BJ (cell line): Measurements from ENCODE around the gene PASK. TPM values are rescaled to one million over a fixed set of nuclear protein-coding genes. Genes with fewer than 3 reads are reported as not detected.

Source experiments
- CTCF ChIA-PET: fragments of 350-600 bp; formaldehyde crosslinking; extraction: SDS; loops from one replicate; lab custom pipeline; 2021; ENCODE audit warnings: antibody characterized with exemption, inconsistent platforms; lab: Yijun Ruan, JAX
- POLR2A ChIA-PET: fragments of 300-600 bp; sonication (Branson Sonifier 250); formaldehyde crosslinking; extraction: SDS; loops from one replicate; lab custom pipeline; 2021; ENCODE audit warnings: antibody characterized with exemption; lab: Charles Lee
- DNase-seq: peaks from one replicate; pipeline ENCODE4 v3.0.0-alpha.2; 2011; ENCODE audit warnings: low read depth
- H3K27me3 ChIP-seq: 2 replicates; pipeline ENCODE4 v1.6.0; 2011; ENCODE audit warnings: low read length; ENCODE audit not compliant: control insufficient read depth, insufficient read depth
- H3K36me3 ChIP-seq: 2 replicates; pipeline ENCODE4 v1.5.1; 2011; ENCODE audit warnings: low read length; ENCODE audit not compliant: control insufficient read depth, insufficient read depth
- H3K4me3 ChIP-seq: 2 replicates; pipeline ENCODE4 v1.5.1; 2011; ENCODE audit warnings: low read depth, mild to moderate bottlenecking, control low read depth, low read length
- polyA plus RNA-seq: library from polyadenylated mRNA; depleted of rRNA; stranded (reverse); fragments of >200 nt; gene quantifications from 2 replicates; pipeline ENCODE4 v1.2.3, GENCODE V29; 2011
- TF ChIP-seq, protein P1 (sequence below): IDR thresholded peaks from 2 replicates; pipeline ENCODE4 v1.5.1; 2011; ENCODE audit warnings: low read depth, mild to moderate bottlenecking, control low read depth, inconsistent platforms, low read length, moderate library complexity; ENCODE audit not compliant: insufficient read depth

PASK gene
- polyA plus RNA-seq, 1 experiment = 3.4 TPM

DNA sequence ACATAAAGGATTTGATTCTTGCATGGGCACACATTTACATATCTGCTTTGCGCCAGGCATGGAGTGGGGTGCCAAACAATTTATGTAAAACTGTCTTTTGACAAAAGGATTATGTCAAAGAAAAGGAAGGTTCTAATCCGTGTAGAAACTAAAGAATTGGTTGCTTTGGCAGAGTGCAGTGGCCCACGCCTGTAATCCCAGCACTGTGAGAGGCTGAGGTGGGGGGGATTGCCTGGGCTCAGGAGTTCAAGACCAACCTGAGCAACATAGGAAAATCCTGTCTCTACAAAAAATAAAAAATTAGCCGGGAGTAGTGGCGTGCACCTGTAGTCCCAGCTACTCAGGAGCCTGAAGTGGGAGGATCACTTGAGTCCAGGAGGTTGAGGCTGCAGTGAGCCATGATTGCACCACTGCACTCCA is 46.1 kb downstream of the PASK start:
- peaks cover 6% of the 10 kb centered on the region; the same call in 1 of the 2 replicates for H3K36me3 ChIP-seq
- ChIA-PET CTCF (no interaction called here), POLR2A (no interaction called here)
- TF ChIP-seq, protein P1, sequence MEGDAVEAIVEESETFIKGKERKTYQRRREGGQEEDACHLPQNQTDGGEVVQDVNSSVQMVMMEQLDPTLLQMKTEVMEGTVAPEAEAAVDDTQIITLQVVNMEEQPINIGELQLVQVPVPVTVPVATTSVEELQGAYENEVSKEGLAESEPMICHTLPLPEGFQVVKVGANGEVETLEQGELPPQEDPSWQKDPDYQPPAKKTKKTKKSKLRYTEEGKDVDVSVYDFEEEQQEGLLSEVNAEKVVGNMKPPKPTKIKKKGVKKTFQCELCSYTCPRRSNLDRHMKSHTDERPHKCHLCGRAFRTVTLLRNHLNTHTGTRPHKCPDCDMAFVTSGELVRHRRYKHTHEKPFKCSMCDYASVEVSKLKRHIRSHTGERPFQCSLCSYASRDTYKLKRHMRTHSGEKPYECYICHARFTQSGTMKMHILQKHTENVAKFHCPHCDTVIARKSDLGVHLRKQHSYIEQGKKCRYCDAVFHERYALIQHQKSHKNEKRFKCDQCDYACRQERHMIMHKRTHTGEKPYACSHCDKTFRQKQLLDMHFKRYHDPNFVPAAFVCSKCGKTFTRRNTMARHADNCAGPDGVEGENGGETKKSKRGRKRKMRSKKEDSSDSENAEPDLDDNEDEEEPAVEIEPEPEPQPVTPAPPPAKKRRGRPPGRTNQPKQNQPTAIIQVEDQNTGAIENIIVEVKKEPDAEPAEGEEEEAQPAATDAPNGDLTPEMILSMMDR = no peak
- H3K4me3 ChIP-seq = peak overlapping the region; percentile 94
- no peak for DNase-seq
- no peaks in the 10 kb centered on the region for H3K27me3 ChIP-seq

DNA sequence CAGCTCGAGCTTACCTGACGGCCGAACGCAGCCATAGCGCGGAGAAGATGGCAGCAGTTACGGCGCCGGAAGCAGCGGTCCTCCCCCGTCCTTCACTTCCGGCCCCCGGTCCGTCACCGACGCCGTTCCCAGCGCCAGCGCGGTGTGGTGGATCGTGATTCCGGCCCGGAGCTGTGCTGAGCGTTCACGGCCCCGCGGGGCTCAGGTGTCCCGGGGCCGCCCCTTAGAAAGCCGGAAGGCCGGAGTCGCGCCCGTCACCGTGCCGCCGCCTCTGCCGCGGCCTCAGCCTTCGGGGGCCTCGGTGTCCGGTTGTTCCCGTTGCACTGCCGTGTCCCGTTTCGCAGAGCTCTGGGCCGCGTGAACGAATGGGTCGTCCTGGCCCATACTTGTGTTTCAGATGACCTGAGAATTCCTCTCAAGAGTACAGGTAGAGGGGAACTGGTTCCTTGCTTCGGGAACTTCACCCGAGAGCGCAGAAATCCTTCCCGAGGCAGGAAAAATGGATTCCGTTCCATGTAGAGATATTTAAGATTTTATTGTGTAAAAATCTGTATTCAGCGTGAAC is 47.0 kb downstream of the PASK start, which contains the start of gene MTERF4:
MTERF4 (minus strand) TSS at position 49 of the 565 bp plus-strand sequence; CDS start at position 35, 14 bp downstream.
- peak; percentile 27 for DNase-seq
- ChIA-PET POLR2A (no interaction called here), CTCF (interaction anchor here (0.9 to 1.4 kb wide), 2 partner anchors 24 to 188 kb away, joined by 3 to 4 read pairs; no protein-coding TSS in a partner anchor)
- Histone ChIP-seq H3K4me3 (peak within 1 kb of the TSS; percentile 94), H3K36me3 (peaks cover 8% of the 10 kb centered on the region; the same call in 1 of the 2 replicates), H3K27me3 (no peaks in the 10 kb centered on the region)
- TF ChIP-seq, protein P1 = no peak

DNA sequence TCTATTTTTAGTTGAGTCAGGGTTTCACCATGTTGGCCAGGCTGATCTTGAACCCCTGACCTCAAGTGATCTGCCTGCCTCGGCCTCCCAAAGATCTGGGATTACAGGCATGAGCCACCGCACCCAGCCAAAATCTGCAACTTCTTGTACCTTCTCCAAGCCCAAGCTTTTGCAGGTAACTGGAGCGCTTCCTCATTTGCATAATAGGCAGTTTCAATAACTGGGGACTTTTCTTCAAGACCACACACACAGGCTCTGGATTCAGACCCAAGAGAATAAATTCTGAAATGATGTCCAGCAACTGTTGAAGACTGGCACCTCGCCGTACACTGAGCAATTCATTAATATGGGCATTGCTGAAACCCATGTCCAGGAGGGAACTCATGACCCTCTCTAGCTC is 50.0 kb downstream of the PASK start:
- ChIA-PET POLR2A (no interaction called here), CTCF (no interaction called here)
- Histone ChIP-seq H3K36me3 (peaks cover 15% of the 10 kb centered on the region), H3K27me3 (no peaks in the 10 kb centered on the region), H3K4me3 (no peak overlapping the region)
- DNase-seq = no peak
- TF ChIP-seq, protein P1 = no peak

DNA sequence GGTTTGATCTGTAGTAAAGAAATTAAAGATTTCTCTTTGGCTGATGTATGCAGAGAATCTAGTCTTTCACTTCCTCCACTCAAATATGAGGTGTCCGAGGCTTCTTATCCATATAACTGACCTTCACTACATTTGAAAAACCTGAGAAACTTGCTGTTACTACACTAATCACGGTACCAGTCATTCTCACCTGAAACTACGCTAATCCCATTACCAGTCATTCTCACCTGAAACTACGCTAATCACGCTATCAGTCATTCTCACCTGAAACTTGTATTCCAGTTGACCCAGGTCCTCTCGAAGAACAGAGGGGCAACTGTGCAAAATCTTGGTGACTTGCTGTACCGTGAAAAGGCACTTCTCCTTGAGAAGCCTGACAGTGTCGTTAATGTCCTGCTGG is 52.3 kb downstream of the PASK start:
- ChIA-PET POLR2A (no interaction called here), CTCF (no interaction called here)
- Histone ChIP-seq H3K4me3 (no peak overlapping the region), H3K36me3 (peaks cover 19% of the 10 kb centered on the region), H3K27me3 (no peaks in the 10 kb centered on the region)
- DNase-seq = no peak
- TF ChIP-seq, protein P1 = no peak

DNA sequence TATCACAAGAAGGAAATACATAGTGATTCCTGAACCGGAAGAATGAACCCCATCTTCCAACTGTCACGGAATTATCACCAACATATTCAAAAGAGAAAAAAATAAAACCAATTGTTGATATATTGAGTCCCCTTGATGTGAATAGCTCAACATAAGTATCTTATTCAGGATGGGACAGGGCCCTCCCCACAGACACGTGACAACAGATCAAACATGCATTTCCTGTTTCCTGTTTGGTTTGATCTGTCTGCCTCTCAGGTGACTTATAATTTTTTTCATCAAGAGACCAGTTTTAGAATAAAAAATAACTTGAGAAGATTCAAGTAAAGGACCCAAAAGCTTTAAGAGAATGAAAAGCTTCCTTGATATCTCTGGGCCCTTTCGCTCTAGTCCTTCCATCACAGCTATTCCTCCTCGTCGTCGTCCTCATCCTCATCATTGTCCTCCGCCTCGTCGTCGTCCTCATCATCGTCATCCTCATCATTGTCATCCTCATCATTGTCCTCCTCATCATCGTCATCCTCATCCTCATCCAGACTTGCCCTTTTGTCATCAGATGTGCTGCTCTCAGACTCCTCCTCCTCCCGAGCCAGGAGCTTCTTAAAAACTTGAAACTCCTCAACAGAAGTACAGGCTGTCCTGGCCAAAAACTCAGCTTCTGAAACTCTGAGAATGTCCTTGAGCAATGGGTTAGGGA is 53.5 kb downstream of the PASK start:
- H3K4me3 ChIP-seq = no peak overlapping the region
- H3K27me3 ChIP-seq = no peaks in the 10 kb centered on the region
- peaks cover 28% of the 10 kb centered on the region for H3K36me3 ChIP-seq
- CTCF ChIA-PET = interaction anchor here (1.4 kb wide), 1 partner anchor 18 kb away, joined by 10 read pairs; no protein-coding TSS in a partner anchor
- TF ChIP-seq, protein P1 = no peak
- POLR2A ChIA-PET = no interaction called here
- DNase-seq = no peak
